PC-9 (cell line): ENCODE measurements around the gene SNCB.

Experiments used
- EZH2 ChIP-seq: fragments of 200-600 bp; sonication (generic); IDR thresholded peaks from 2 replicates; pipeline ENCODE4 v1.8.0; 2017; ENCODE audit warnings: antibody characterized with exemption, low read depth
- TF ChIP-seq, protein P1 (sequence below): fragments of 200-600 bp; sonication (generic); conservative IDR thresholded peaks from 2 replicates; pipeline ENCODE4 v1.6.1; 2017; ENCODE audit warnings: mixed run types, antibody characterized with exemption, mild to moderate bottlenecking, moderate library complexity

GRCh38 chr5:176612855-176613254, 17.5 kb downstream of the SNCB start:
- TF ChIP-seq, protein P1, sequence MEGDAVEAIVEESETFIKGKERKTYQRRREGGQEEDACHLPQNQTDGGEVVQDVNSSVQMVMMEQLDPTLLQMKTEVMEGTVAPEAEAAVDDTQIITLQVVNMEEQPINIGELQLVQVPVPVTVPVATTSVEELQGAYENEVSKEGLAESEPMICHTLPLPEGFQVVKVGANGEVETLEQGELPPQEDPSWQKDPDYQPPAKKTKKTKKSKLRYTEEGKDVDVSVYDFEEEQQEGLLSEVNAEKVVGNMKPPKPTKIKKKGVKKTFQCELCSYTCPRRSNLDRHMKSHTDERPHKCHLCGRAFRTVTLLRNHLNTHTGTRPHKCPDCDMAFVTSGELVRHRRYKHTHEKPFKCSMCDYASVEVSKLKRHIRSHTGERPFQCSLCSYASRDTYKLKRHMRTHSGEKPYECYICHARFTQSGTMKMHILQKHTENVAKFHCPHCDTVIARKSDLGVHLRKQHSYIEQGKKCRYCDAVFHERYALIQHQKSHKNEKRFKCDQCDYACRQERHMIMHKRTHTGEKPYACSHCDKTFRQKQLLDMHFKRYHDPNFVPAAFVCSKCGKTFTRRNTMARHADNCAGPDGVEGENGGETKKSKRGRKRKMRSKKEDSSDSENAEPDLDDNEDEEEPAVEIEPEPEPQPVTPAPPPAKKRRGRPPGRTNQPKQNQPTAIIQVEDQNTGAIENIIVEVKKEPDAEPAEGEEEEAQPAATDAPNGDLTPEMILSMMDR, result no peak
- TF ChIP-seq EZH2, result no peak
